ENCODE data around the gene UCN2. TPM values are rescaled to one million over a fixed set of nuclear protein-coding genes. Genes with fewer than 3 reads are reported as not detected.
"Not testable (repeated sequence)": the region's sequence is repeated elsewhere in the genome, so short reads cannot be mapped to it uniquely, and the experiment has no call there.

The UCN2 gene
- total and polyA plus RNA-seq, 9 donors = 0.18 to 0.22 (median 0.19) TPM; not detected in 5

GRCh38 chr3:48532271-48532976, 31.2 kb downstream of the UCN2 start:
- intact Hi-C loops (cut with DNase I) = no loop called here
- no peak overlapping the region for H3K4me3 ChIP-seq
- no peaks in the 10 kb centered on the region for H3K36me3 ChIP-seq
- no peak overlapping the region for H3K27ac ChIP-seq
- H3K4me1 ChIP-seq (ENCODE audit: insufficient read depth) = no peaks in the 10 kb centered on the region
- no peaks in the 10 kb centered on the region for H3K9me3 ChIP-seq
- TF ChIP-seq POLR2A (IDR thresholded peaks at IDR 0.05) = no peak
- TF ChIP-seq CTCF (IDR thresholded peaks at IDR 0.05) = no peak
- no peak for TF ChIP-seq EP300 (IDR thresholded peaks at IDR 0.05)
- 95% methylated on average over 6 of the region's 6 CpGs for WGBS, 3 donors
- DNase-seq = no peak
- no peaks in the 10 kb centered on the region for H3K27me3 ChIP-seq

GRCh38 chr3:48530701-48531100, 32.9 kb downstream of the UCN2 start:
- intact Hi-C loops (cut with DNase I); H3K4me3 ChIP-seq; H3K27me3 ChIP-seq; H3K36me3 ChIP-seq; DNase-seq; H3K27ac ChIP-seq; H3K9me3 ChIP-seq; H3K4me1 ChIP-seq (ENCODE audit: insufficient read depth): not testable (repeated sequence)
- 97 to 99% (median 97%) methylated on average over 4 of the region's 4 CpGs for WGBS, 3 donors

GRCh38 chr3:48528754-48529153, 34.8 kb downstream of the UCN2 start:
- Histone ChIP-seq H3K27me3 (no peaks in the 10 kb centered on the region), H3K27ac (no peak overlapping the region), H3K9me3 (no peaks in the 10 kb centered on the region), H3K36me3 (no peaks in the 10 kb centered on the region), H3K4me3 (no peak overlapping the region), H3K4me1 (ENCODE audit: insufficient read depth) (no peaks in the 10 kb centered on the region)
- DNase-seq = no peak
- intact Hi-C loops (cut with DNase I) = no loop called here
- WGBS, 3 donors = 84 to 91% (median 91%) methylated on average over 3 of the region's 3 CpGs
- TF ChIP-seq EP300 (IDR thresholded peaks at IDR 0.05) = no peak
- TF ChIP-seq CTCF (IDR thresholded peaks at IDR 0.05) = no peak
- TF ChIP-seq POLR2A (IDR thresholded peaks at IDR 0.05) = no peak

- H3K4me3 ChIP-seq = no peak overlapping the region
- 93 to 96% (median 94%) methylated on average over 9 of the region's 9 CpGs for whole genome bisulfite sequencing, 3 donors
- H3K36me3 ChIP-seq = no peaks in the 10 kb centered on the region
Measured at GRCh38 chr3:48528048-48528447, 35.5 kb downstream of the UCN2 start.

More at GRCh38 chr3:48528048-48528447, 35.5 kb downstream of the UCN2 start:
- intact Hi-C loops (cut with DNase I) = no loop called here
- no peak overlapping the region for H3K27ac ChIP-seq
- no peaks in the 10 kb centered on the region for H3K27me3 ChIP-seq
- no peak for DNase-seq
- TF ChIP-seq POLR2A (IDR thresholded peaks at IDR 0.05) (no peak), CTCF (IDR thresholded peaks at IDR 0.05) (no peak), EP300 (IDR thresholded peaks at IDR 0.05) (no peak)
- no peaks in the 10 kb centered on the region for H3K4me1 ChIP-seq (ENCODE audit: insufficient read depth)
- no peaks in the 10 kb centered on the region for H3K9me3 ChIP-seq
